ENCODE measurements around the gene GPR89A. TPM values are rescaled to one million over a fixed set of nuclear protein-coding genes. Genes with fewer than 3 reads are reported as not detected.

GPR89A gene
- total and polyA plus RNA-seq, 2 of the 8 experiments (the other 6 are each of a cell fraction or from before 2014, with no cell fraction given) = 26.8 to 46.6 TPM

DNA sequence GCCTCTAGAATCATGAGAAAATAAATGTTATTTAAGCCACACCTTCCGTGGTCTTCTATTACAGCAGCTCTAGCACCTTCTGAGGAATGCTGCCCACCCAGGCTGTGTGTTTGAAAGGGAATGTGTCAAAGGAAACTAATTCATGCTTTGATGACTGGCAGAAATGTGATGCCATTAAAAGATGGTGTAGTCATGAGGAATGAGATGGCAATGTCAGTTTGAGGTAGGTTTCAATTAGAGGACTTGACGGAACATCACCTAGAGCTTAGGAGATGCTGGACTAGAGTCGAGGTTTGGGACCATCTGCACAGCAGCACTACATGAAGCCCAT lies 88.8 kb downstream of the GPR89A start:
- 86% methylated on average over 3 of the region's 3 CpGs; no CpG with 5 or more reads in 1 of the 2 experiments for WGBS, 2 experiments (ENCODE audit: extremely low coverage in 1 of 2, insufficient coverage in 1 of 2, insufficient read length in 1 of 2, insufficient replicate concordance in 2 of 2, low coverage in 1 of 2, low lambda C conversion rate in 2 of 2, missing lambda C conversion rate in 1 of 2)

More for the DNA sequence above, 88.8 kb downstream of the GPR89A start:
- H3K23ac ChIP-seq (ENCODE audit: insufficient read length) = no peak overlapping the region
- H3K14ac ChIP-seq (ENCODE audit: insufficient read length) = no peak overlapping the region
- H4K20me1 ChIP-seq (replicated peaks in 1 of 2; ENCODE audit: control insufficient read depth in 1 of 2, insufficient read depth in 2 of 2, low read length in 2 of 2) = no peaks in the 10 kb centered on the region
- H3K27ac ChIP-seq (ENCODE audit: low read depth, low read length) = no peak overlapping the region
- no peak overlapping the region for H3K4ac ChIP-seq (replicated peaks; ENCODE audit: insufficient read length, low read depth, low read length)
- H3K36me3 ChIP-seq (ENCODE audit: control insufficient read depth in 2 of 4, insufficient read depth in 4 of 4, low read length in 3 of 4) = no peaks in the 10 kb centered on the region
- POLR2A ChIA-PET (ENCODE audit: partially characterized antibody) = no interaction called here
- no peak for FAIRE-seq
- H2BK120ac ChIP-seq (replicated peaks; ENCODE audit: low read depth, low read length) = no peak overlapping the region
- DNase-seq (ENCODE audit: low read depth in 1 of 2, low spot score in 2 of 2) = no peak
- CTCF ChIA-PET (ENCODE audit: partially characterized antibody) = no interaction called here
- H3K9ac ChIP-seq (replicated peaks in 1 of 4; ENCODE audit: extremely low read depth in 1 of 4, low read depth in 3 of 4, low read length in 3 of 4) = no peak overlapping the region
- no peak overlapping the region for H2BK20ac ChIP-seq (ENCODE audit: low read length)
- no peak overlapping the region for H3K4me3 ChIP-seq (ENCODE audit: extremely low read depth in 1 of 4, insufficient read depth in 2 of 4, low read depth in 3 of 4, low read length in 4 of 4)
- H4K5ac ChIP-seq (ENCODE audit: insufficient read length, low read depth, low read length) = no peak overlapping the region
- no peak overlapping the region for H2BK12ac ChIP-seq (ENCODE audit: low read depth, low read length)
- no peak overlapping the region for H3K4me2 ChIP-seq (ENCODE audit: insufficient read depth in 1 of 2, low read depth in 2 of 2, low read length in 2 of 2)
- no peak overlapping the region for H4K8ac ChIP-seq (ENCODE audit: extremely low read depth, insufficient read depth, low read length)
- H3K23me2 ChIP-seq (ENCODE audit: low read depth, low read length) = no peaks in the 10 kb centered on the region
- H3K9me3 ChIP-seq (ENCODE audit: insufficient read depth in 2 of 2, low read depth in 1 of 2, low read length in 1 of 2) = no peaks in the 10 kb centered on the region
- no peaks in the 10 kb centered on the region for H3K79me1 ChIP-seq (ENCODE audit: low read depth, low read length)
- no peak overlapping the region for H2AFZ ChIP-seq (ENCODE audit: low read length)
- H3K18ac ChIP-seq (ENCODE audit: extremely low read depth, low read length) = no peak overlapping the region
- no peak overlapping the region for H4K91ac ChIP-seq (replicated peaks; ENCODE audit: insufficient read length, low read length)
- no peak overlapping the region for H3K56ac ChIP-seq (replicated peaks; ENCODE audit: insufficient read length, low read depth, low read length)
- no peak overlapping the region for H2BK5ac ChIP-seq (ENCODE audit: low read depth, low read length)
- H3K79me2 ChIP-seq (ENCODE audit: control insufficient read depth in 1 of 2, insufficient read depth in 2 of 2, low read length in 2 of 2) = no peaks in the 10 kb centered on the region
- peaks cover 0 to 2% (median 0%) of the 10 kb centered on the region in 4 experiments; a peak in 1 of 7 replicates for H3K27me3 ChIP-seq (replicated peaks in 1 of 4; ENCODE audit: control insufficient read depth in 3 of 4, extremely low read depth in 1 of 4, insufficient read depth in 3 of 4, low read length in 3 of 4)
- no peak overlapping the region for H2AK5ac ChIP-seq (ENCODE audit: low read depth, low read length)
- TF ChIP-seq CBX8 (IDR thresholded peaks at IDR 0.05; ENCODE audit: borderline replicate concordance, low read depth, low read length) (no peak), EP300 (IDR thresholded peaks at IDR 0.05; ENCODE audit: borderline replicate concordance in 1 of 2, low read depth in 2 of 2, low read length in 2 of 2) (no peak), GTF2F1 (IDR thresholded peaks at IDR 0.05; ENCODE audit: borderline replicate concordance, low read depth, low read length) (no peak)
- no peak overlapping the region for H2BK15ac ChIP-seq (ENCODE audit: low read length)
- no peaks in the 10 kb centered on the region for H3K4me1 ChIP-seq (replicated peaks in 1 of 4; ENCODE audit: control insufficient read depth in 3 of 4, insufficient read depth in 4 of 4, low read length in 3 of 4)

All from H1 (cell line).